GM18868 (cell line): Measurements from ENCODE around the gene ATP5MK.
"Not testable (repeated sequence)": the region's sequence is repeated elsewhere in the genome, so short reads cannot be mapped to it uniquely, and the experiment has no call there.

Source experiments
- ATAC-seq: cut with Tn5 transposase; IDR thresholded peaks from one replicate; pipeline ENCODE4 v1.9.1; 2021; ENCODE audit warnings: mild to moderate bottlenecking, moderate library complexity; ENCODE audit not compliant: unreplicated experiment

The ATP5MK gene

GRCh38 chr10:103397191-103397825 lies 1.0 kb upstream of the ATP5MK start:
- no peak for ATAC-seq

- ATAC-seq, result no peak
Observed at GRCh38 chr10:103396789-103397087, 463 bp upstream of the ATP5MK start.

GRCh38 chr10:103395754-103396066 lies 565 bp downstream of the ATP5MK start:
- no peak for ATAC-seq

- no peak for ATAC-seq
Observed at GRCh38 chr10:103394180-103394579, 2.1 kb downstream of the ATP5MK start.

- peak; percentile 77 for ATAC-seq
Observed at GRCh38 chr10:103382769-103383168, 13.5 kb downstream of the ATP5MK start.

- no peak for ATAC-seq
Observed at GRCh38 chr10:103374263-103374662, 22.0 kb downstream of the ATP5MK start.

- ATAC-seq, result peak; percentile 61
Observed at GRCh38 chr10:103373544-103373943, 22.7 kb downstream of the ATP5MK start.

- ATAC-seq, result peak; percentile 58
Observed at GRCh38 chr10:103367782-103368518, 28.3 kb downstream of the ATP5MK start, which contains the start of gene TAF5. Gene TAF5, plus strand, starts transcription at chr10:103367976. Its CDS starts 14 bp downstream, at chr10:103367990.

GRCh38 chr10:103367379-103367781 lies 28.9 kb downstream of the ATP5MK start:
- no peak for ATAC-seq

- ATAC-seq, result not testable (repeated sequence)
Observed at GRCh38 chr10:103360791-103361190, 35.5 kb downstream of the ATP5MK start.

- not testable (repeated sequence) for ATAC-seq
Observed at GRCh38 chr10:103359493-103359892, 36.8 kb downstream of the ATP5MK start.

GRCh38 chr10:103355906-103356599 lies 40.2 kb downstream of the ATP5MK start:
- ATAC-seq, result no peak

GRCh38 chr10:103354567-103354966 lies 41.7 kb downstream of the ATP5MK start:
- ATAC-seq, result not testable (repeated sequence)

GRCh38 chr10:103353281-103353680 lies 43.0 kb downstream of the ATP5MK start:
- ATAC-seq, result no peak

- peak; percentile 88 for ATAC-seq
Observed at GRCh38 chr10:103350517-103351260, 45.6 kb downstream of the ATP5MK start, which contains the start of gene PCGF6. Gene PCGF6, minus strand, starts transcription at chr10:103351140. Its CDS starts 74 bp downstream, at chr10:103351066.

GRCh38 chr10:103350175-103350516 lies 46.1 kb downstream of the ATP5MK start:
- ATAC-seq, result no peak
